Bronchial epithelial cell (primary cell): ENCODE data around the gene MADCAM1. TPM values are rescaled to one million over a fixed set of nuclear protein-coding genes. Genes with fewer than 3 reads are reported as not detected.
"Not testable (repeated sequence)": the region's sequence is repeated elsewhere in the genome, so short reads cannot be mapped to it uniquely, and the experiment has no call there.

Source experiments
- DNase-seq: peaks from one replicate; pipeline ENCODE4 v3.0.0-alpha.2; 2010; ENCODE audit warnings: low read depth
- FAIRE-seq: peaks from 2 replicates; lab custom pipeline; 2011; peaks lifted over from hg19 to GRCh38; lab: Jason Lieb, UNC
- H3K27me3 ChIP-seq: 2 replicates; pipeline ENCODE4 v1.5.1; 2011; ENCODE audit warnings: low read length; ENCODE audit not compliant: control insufficient read depth, insufficient read depth
- H3K36me3 ChIP-seq: 2 replicates; pipeline ENCODE4 v1.5.1; 2011; ENCODE audit warnings: low read length; ENCODE audit not compliant: control insufficient read depth, insufficient read depth
- H3K4me3 ChIP-seq: 2 replicates; pipeline ENCODE4 v1.5.1; 2011; ENCODE audit warnings: mild to moderate bottlenecking, low read depth, low read length, control low read depth
- CTCF ChIP-seq: IDR thresholded peaks from 2 replicates; pipeline ENCODE4 v1.5.1; 2011; ENCODE audit warnings: mild to moderate bottlenecking, moderate library complexity, low read length, control low read depth, inconsistent platforms; ENCODE audit not compliant: insufficient read depth, severe bottlenecking
- total RNA-seq: library from RNA; depleted of rRNA; stranded (reverse); fragments of >200 nt; gene quantifications from 2 replicates; pipeline ENCODE4 v1.2.1, GENCODE V29; 2014

The MADCAM1 gene
- total RNA-seq, 1 donor from 2014 or later: not detected

DNA sequence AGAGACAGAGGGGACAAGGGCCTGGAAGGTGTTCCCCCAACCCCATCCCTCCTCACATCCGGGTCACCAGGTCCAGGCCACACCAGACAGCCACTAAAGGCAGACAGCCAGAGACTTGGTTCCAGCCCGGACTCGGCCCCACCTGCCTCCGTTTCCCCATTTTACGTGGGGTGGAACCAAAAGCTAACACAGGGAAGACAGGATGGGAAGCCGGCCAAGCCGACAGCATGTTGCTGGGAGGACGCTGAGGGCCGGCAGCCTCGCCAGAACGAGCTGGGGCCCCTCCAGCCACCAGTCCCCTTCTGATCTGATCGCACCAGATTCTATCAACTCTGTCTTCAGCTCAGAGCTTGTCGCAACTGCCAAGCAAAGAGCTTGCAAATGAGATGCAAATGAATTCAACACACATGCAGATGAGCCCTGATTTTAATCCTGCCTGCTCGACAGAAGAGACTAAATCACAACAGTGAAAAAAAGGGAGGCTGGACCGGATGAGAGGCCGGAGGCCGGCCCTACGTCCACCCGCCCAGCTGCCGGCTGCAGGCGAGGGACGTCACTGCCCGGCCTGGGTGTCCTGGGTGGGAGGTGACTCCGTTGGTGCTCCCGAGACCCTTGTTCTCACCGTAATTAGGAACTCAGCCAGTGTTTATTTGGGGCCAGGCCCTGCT is 17.9 kb upstream of the MADCAM1 start:
- FAIRE-seq (no peak), DNase-seq (no peak)
- no peaks in the 10 kb centered on the region for H3K36me3 ChIP-seq
- no peaks in the 10 kb centered on the region for H3K27me3 ChIP-seq
- no peak overlapping the region for H3K4me3 ChIP-seq
- no peak for TF ChIP-seq CTCF

GRCh38 chr19:478976-479375 is 17.3 kb upstream of the MADCAM1 start:
- TF ChIP-seq CTCF: no peak
- FAIRE-seq (no peak), DNase-seq (no peak)

DNA sequence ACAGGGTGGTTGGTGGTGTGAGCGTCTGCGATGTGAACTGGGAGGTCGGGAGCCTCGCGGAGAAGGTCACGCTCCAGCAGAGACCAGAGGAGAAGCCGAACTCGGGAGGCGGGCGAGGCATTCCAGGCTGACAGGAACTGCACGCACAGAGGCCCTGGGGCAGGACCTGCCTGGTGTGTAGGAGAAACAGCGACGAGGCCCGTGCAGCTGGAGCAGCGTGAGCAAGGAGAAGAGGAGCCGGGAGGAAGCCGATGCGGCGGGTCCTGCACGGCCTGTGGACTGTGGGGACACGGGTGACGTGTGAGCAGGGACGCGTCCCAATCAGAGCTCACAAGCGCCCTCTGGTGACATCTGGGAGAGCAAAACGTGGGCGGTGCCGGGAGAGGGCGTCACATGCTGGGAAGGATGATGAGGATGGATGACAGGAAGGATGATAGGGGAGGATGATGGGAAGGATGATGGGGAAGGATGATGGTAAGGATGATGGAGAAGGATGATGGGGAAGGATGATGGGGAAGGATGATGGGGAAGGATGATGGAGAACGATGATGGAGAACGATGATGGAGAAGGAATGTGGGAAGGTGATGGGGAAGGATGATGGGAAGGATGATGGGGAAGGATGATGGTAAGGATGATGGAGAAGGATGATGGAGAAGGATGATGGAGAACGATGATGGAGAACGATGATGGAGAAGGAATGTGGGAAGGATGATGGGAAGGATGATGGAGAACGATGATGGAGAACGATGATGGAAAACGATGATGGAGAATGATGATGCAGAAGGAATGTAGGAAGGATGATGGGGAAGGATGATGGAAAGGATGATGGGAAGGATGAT is 16.1 kb upstream of the MADCAM1 start:
- H3K36me3 ChIP-seq: no peaks in the 10 kb centered on the region
- FAIRE-seq: no peak
- no peak for DNase-seq
- H3K4me3 ChIP-seq: no peak overlapping the region
- TF ChIP-seq CTCF: peak; percentile 53
- no peaks in the 10 kb centered on the region for H3K27me3 ChIP-seq

More at GRCh38 chr19:478976-479375, 17.3 kb upstream of the MADCAM1 start:
- Histone ChIP-seq H3K4me3 (no peak overlapping the region), H3K36me3 (no peaks in the 10 kb centered on the region), H3K27me3 (no peaks in the 10 kb centered on the region)

DNA sequence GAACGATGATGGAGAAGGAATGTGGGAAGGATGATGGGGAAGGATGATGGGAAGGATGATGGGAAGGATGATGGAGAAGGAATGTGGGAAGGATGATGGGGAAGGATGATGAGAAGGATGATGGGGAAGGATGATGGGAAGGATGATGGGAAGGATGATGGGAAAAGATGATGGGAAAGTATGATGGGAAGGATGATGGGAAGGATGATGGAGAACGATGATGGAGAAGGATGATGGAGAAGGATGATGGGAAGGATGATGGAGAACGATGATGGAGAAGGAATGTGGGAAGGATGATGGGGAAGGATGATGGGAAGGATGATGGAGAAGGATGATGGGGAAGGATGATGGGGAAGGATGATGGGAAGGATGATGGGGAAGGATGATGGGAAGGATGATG is 15.2 kb upstream of the MADCAM1 start:
- H3K36me3 ChIP-seq, DNase-seq, H3K27me3 ChIP-seq, FAIRE-seq, H3K4me3 ChIP-seq: not testable (repeated sequence)

DNA sequence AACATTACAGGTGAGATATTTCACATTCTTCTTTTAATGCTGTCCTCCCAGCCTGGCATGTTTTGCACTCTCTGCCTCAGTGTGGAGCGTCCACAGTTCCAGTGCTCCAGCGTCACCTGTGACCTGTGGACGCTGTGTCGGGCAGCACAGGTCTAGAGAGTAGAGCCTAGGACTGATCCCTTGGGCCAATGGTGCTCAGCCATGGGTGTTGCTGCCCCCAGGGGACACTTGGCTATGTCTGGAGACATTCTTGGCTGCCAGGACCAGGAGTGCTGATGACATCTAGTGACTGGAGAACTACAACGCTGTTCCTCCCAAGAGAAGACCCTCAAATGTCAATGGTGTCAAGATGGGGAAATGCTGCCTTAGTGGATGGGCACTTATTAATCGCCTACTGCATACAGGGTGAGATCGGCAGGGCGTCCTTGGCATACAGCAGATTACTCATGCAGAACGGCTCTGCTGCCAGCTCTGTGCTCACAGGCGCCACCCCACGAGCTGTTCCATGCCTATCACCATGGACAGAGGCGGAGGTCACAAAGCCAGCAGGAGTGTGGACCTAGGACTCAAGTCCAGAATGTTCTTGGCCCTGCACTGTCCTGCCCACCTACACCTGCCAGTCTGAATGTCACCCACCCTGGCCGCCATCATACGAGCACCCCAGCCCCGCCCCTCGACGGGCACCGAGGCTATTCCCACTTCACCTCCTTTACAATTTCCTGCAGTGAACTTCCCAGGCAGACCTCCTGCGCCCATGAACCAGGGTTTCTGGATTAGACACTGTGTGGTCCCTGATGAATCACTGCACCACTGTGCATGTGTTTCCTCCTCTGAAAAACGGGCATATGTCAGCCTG is 13.9 kb upstream of the MADCAM1 start:
- DNase-seq: no peak
- no peak for TF ChIP-seq CTCF
- H3K36me3 ChIP-seq: no peaks in the 10 kb centered on the region
- H3K27me3 ChIP-seq: no peaks in the 10 kb centered on the region
- FAIRE-seq: no peak
- no peak overlapping the region for H3K4me3 ChIP-seq
